Heart right ventricle (tissue), 16 donors: Measurements from ENCODE around the gene LYSMD3. TPM values are rescaled to one million over a fixed set of nuclear protein-coding genes. Genes with fewer than 3 reads are reported as not detected.

Experiments
- ATAC-seq, 8 donors: fragments of 200-7000 bp; cut with Tn5 transposase; one replicate each; pipeline ENCODE4 v1.9.1; 2020; ENCODE audit warnings: mild to moderate bottlenecking in 8 of 8, moderate library complexity in 8 of 8, moderate number of reproducible peaks in 1 of 8
- DNase-seq, 2 donors: peaks; one replicate each; pipeline ENCODE4 v3.0.0-alpha.2; 2020
- H3K27ac ChIP-seq, 10 donors: fragments of 200-600 bp; sonication (generic) in 2 of 10; one replicate each; pipeline versions ENCODE4 v1.5.0 to v1.8.0; 2020 to 2022; ENCODE audit warnings: mild to moderate bottlenecking in 3 of 10
- H3K27me3 ChIP-seq, 7 donors: fragments of 200-600 bp; one replicate each; pipeline ENCODE4 v1.8.0; 2021 to 2022; ENCODE audit warnings: mild to moderate bottlenecking in 2 of 7
- H3K36me3 ChIP-seq, 9 donors: fragments of 200-600 bp; sonication (generic) in 1 of 9; one replicate each; pipeline versions ENCODE4 v1.5.0 to v1.8.0; 2020 to 2022; ENCODE audit warnings: mild to moderate bottlenecking in 2 of 9
- H3K4me1 ChIP-seq, 9 donors: fragments of 200-600 bp; sonication (generic) in 1 of 9; one replicate each; pipeline versions ENCODE4 v1.5.0 to v1.8.0; 2020 to 2022; ENCODE audit warnings: mild to moderate bottlenecking in 4 of 9
- H3K4me3 ChIP-seq, 10 donors: fragments of 200-600 bp; sonication (generic) in 2 of 10; one replicate each; pipeline versions ENCODE4 v1.5.0 to v1.8.0; 2020 to 2022; ENCODE audit warnings: mild to moderate bottlenecking in 7 of 10, moderate library complexity in 2 of 10
- H3K9me3 ChIP-seq, 11 donors: fragments of 200-600 bp in 10 of 11; sonication (generic) in 2 of 11; one replicate each; pipeline versions ENCODE4 v1.5.0 to v1.8.0; 2013 to 2022; ENCODE audit warnings: mild to moderate bottlenecking in 2 of 11, control low read depth in 1 of 11, moderate library complexity in 1 of 11
- CTCF ChIP-seq, 9 donors: fragments of 200-600 bp; sonication (generic) in 2 of 9; IDR thresholded peaks; one replicate each; pipeline versions ENCODE4 v1.5.0 to v1.8.0; 2021 to 2022; ENCODE audit warnings: antibody characterized with exemption in 9 of 9, mild to moderate bottlenecking in 5 of 9, moderate library complexity in 1 of 9
- WGBS, 2 donors: extraction: QIAGEN DNeasy Blood & Tissue Kit; methylation state at CpG; one replicate each; pipeline ENCODE4 v1.1.7; 2013; ENCODE audit warnings: inconsistent platforms in 1 of 2; 5-methylcytosine and 5-hydroxymethylcytosine counted together
- intact Hi-C, 10 donors: fragments of 100-400 bp; cut with DNase I; formaldehyde crosslinking; loops; one replicate each; pipeline versions ENCODE4 v1.11.1 to v1.14.2; 2022
- polyA plus RNA-seq, 2 donors: library from polyadenylated mRNA; stranded (reverse); fragments of 200-250 nt; gene quantifications; one replicate each; pipeline ENCODE4 v1.2.3, GENCODE V29; 2013
- total RNA-seq, 10 donors: library from RNA; stranded (reverse); fragmentation: NEBNext Ultra II Directional in 3 of 10; extraction: Animal tissue kit (Norgen Biotek cat#: 25700) in 3 of 10; gene quantifications; one replicate each; pipeline versions ENCODE4 v1.2.1 to v1.2.4, GENCODE V29; 2021 to 2023
- donor health status: Arrhythmogenic right ventricular cardiomyopathy.
- donor health status: ischemic (EF 13 %, LVEDD 7.1; RV severe dilation, severe dysfunction).
- donor health status: healthy with polysubstance abuse.
- donor health status: DM: no; HTN: yes; CAD: no.
- donor health status: DM: no; HTN: no; CAD: no.
- donor health status: ischemic (EF 25% LVEDD 6.9; RV normal size, moderate dysfunction).
- donor health status: ischemic (EF 25% LVEDD 5.7; RV mildly dilated, moderate dysfunction).
- donor health status: healthy.
- donor health status: DM: yes; HTN: yes; CAD: no.
- donor health status: Ischemic cardiomyopathy.
- donor health status: ischemic (EF 35%, LVEDD 5.7; RV mildly dilated, moderate dysfunction).
- donor health status: nonischemic (EF 11% LVEDD 7.7; RV severe dilation, severe dysfunction).
- donor health status: DM: yes; HTN: yes; CAD: no.
- donor health status: PGD.
- donor health status: ischemic (EF 29% LVEDD 5.4; RV normal size, mild dysfunction).
- donor health status: nonischemic (EF 23%, LVEDD 6.1; RV moderate dilation, normal function).

LYSMD3 gene
- total and polyA plus RNA-seq, 12 donors: 5.8 to 26.7 (median 19.3) TPM

- Histone ChIP-seq H3K36me3 (no peaks in the 10 kb centered on the region), H3K27me3 (peaks cover 0 to 4% (median 0%) of the 10 kb centered on the region in 7 donors), H3K4me1 (no peaks in the 10 kb centered on the region), H3K9me3 (peaks cover 0 to 19% (median 4%) of the 10 kb centered on the region in 11 donors), H3K4me3 (no peak overlapping the region), H3K27ac (no peak overlapping the region)
- DNase-seq (no peak), ATAC-seq (no peak)
- no peak for TF ChIP-seq CTCF (IDR thresholded peaks at IDR 0.05)
- intact Hi-C loops: no loop called here
- 70 to 78% methylated on average over 2 of the region's 2 CpGs for WGBS, 2 donors
These were observed 40.6 kb upstream of the LYSMD3 start for GRCh38 chr5:90570034-90570433.

- Histone ChIP-seq H3K9me3 (peaks cover 0 to 19% (median 4%) of the 10 kb centered on the region in 11 donors), H3K4me1 (no peaks in the 10 kb centered on the region), H3K4me3 (no peak overlapping the region), H3K27ac (no peak overlapping the region), H3K36me3 (no peaks in the 10 kb centered on the region), H3K27me3 (peaks cover 0 to 4% (median 0%) of the 10 kb centered on the region in 7 donors)
- 79 to 90% methylated on average over 1 of the region's 1 CpG for WGBS, 2 donors
- intact Hi-C loops: no loop called here
- DNase-seq: no peak
- TF ChIP-seq CTCF (IDR thresholded peaks at IDR 0.05): no peak
- ATAC-seq: no peak
These were observed 39.7 kb upstream of the LYSMD3 start for GRCh38 chr5:90569084-90569483.

- intact Hi-C loops: no loop called here
- DNase-seq: no peak
These were observed 36.1 kb upstream of the LYSMD3 start for GRCh38 chr5:90565491-90565890.

GRCh38 chr5:90563108-90563507, 33.7 kb upstream of the LYSMD3 start:
- no peak for TF ChIP-seq CTCF (IDR thresholded peaks at IDR 0.05)
- intact Hi-C loops: no loop called here
- H3K4me1 ChIP-seq: peaks cover 0 to 11% (median 9%) of the 10 kb centered on the region in 9 donors
- no peak overlapping the region for H3K27ac ChIP-seq
- peaks cover 5 to 44% (median 36%) of the 10 kb centered on the region in 7 donors for H3K27me3 ChIP-seq
- ATAC-seq (no peak), DNase-seq (no peak)
- WGBS, 2 donors: 31 to 32% methylated on average over 1 of the region's 1 CpG
- H3K4me3 ChIP-seq: no peak overlapping the region
- H3K9me3 ChIP-seq: no peaks in the 10 kb centered on the region
- no peaks in the 10 kb centered on the region for H3K36me3 ChIP-seq

More at GRCh38 chr5:90565491-90565890, 36.1 kb upstream of the LYSMD3 start:
- no peak overlapping the region for H3K4me3 ChIP-seq
- ATAC-seq: no peak
- 89 to 92% methylated on average over 3 of the region's 3 CpGs for WGBS, 2 donors
- no peaks in the 10 kb centered on the region for H3K36me3 ChIP-seq
- no peak overlapping the region for H3K27ac ChIP-seq
- H3K27me3 ChIP-seq: peaks cover 0 to 24% (median 13%) of the 10 kb centered on the region in 7 donors
- TF ChIP-seq CTCF (IDR thresholded peaks at IDR 0.05): no peak
- peaks cover 0 to 18% (median 4%) of the 10 kb centered on the region in 11 donors for H3K9me3 ChIP-seq
- H3K4me1 ChIP-seq: no peaks in the 10 kb centered on the region
